Activated CD4-positive, alpha-beta T cell treated with anti-CD3 and anti-CD28 coated beads for 36 hours (primary cell): ENCODE data around the gene INPP5A. TPM values are rescaled to one million over a fixed set of nuclear protein-coding genes. Genes with fewer than 3 reads are reported as not detected.

Experiments used
- ATAC-seq: fragments of 200-7000 bp; cut with Tn5 transposase; one replicate; pipeline ENCODE4 v1.10.0; 2021; ENCODE audit warnings: mild to moderate bottlenecking, moderate library complexity
- CTCF ChIA-PET: fragments of 350-600 bp; sonication (Branson Sonifier 250); formaldehyde crosslinking; loops from one replicate; lab custom pipeline; 2021; ENCODE audit warnings: antibody characterized with exemption; lab: Charles Lee
- POLR2A ChIA-PET: fragments of 350-600 bp; sonication (Branson Sonifier 250); formaldehyde crosslinking; loops from one replicate; lab custom pipeline; 2021; ENCODE audit warnings: antibody characterized with exemption, inconsistent platforms; lab: Charles Lee
- DNase-seq: peaks from one replicate; pipeline ENCODE4 v3.0.0-alpha.2; 2020
- H3K27ac Mint-ChIP-seq: one replicate; pipeline ENCODE4 v1.8.0; 2021; ENCODE audit warnings: mixed read lengths
- H3K27me3 Mint-ChIP-seq: one replicate; pipeline ENCODE4 v1.8.0; 2021; ENCODE audit warnings: mixed read lengths
- H3K36me3 Mint-ChIP-seq: one replicate; pipeline ENCODE4 v1.8.0; 2021; ENCODE audit warnings: low read depth, mixed read lengths
- H3K4me1 Mint-ChIP-seq: one replicate; pipeline ENCODE4 v1.8.0; 2021; ENCODE audit warnings: mixed read lengths
- H3K4me3 Mint-ChIP-seq: one replicate; pipeline ENCODE4 v1.8.0; 2021; ENCODE audit warnings: mild to moderate bottlenecking, moderate library complexity, mixed read lengths
- H3K9me3 Mint-ChIP-seq: one replicate; pipeline ENCODE4 v1.8.0; 2021; ENCODE audit warnings: low read depth, mixed read lengths
- intact Hi-C, 2 experiments: fragments of 100-400 bp; cut with DNase I in 1 of 2; cut with micrococcal nuclease in 1 of 2; formaldehyde crosslinking; loops; one replicate each; pipeline versions ENCODE4 v1.14.2 to v1.15.1; 2022 to 2024; cut with DNase I, micrococcal nuclease
- total RNA-seq, 2 experiments: library from RNA; stranded (reverse); gene quantifications; one replicate each; pipeline ENCODE4 v1.2.3, GENCODE V29; 2021

INPP5A gene
- total RNA-seq, 2 experiments from 2014 or later = 8.1 to 9.3 TPM

- ATAC-seq (no peak), DNase-seq (no peak)
- H3K4me3 Mint-ChIP-seq = no peak overlapping the region
- H3K4me1 Mint-ChIP-seq = no peaks in the 10 kb centered on the region
- H3K36me3 Mint-ChIP-seq = no peaks in the 10 kb centered on the region
- H3K27me3 Mint-ChIP-seq = peaks cover 3% of the 10 kb centered on the region
- H3K27ac Mint-ChIP-seq = no peak overlapping the region
- ChIA-PET POLR2A (no interaction called here), CTCF (no interaction called here)
- intact Hi-C loops = no loop called here
- H3K9me3 Mint-ChIP-seq = no peaks in the 10 kb centered on the region
Observed at GRCh38 chr10:132828681-132829080, 291.1 kb downstream of the INPP5A start.

GRCh38 chr10:132829403-132829802 is 291.8 kb downstream of the INPP5A start:
- intact Hi-C loops = no loop called here
- no peak overlapping the region for H3K27ac Mint-ChIP-seq
- H3K4me1 Mint-ChIP-seq = no peaks in the 10 kb centered on the region
- H3K4me3 Mint-ChIP-seq = no peak overlapping the region
- ATAC-seq (no peak), DNase-seq (no peak)
- CTCF ChIA-PET = interaction anchor here (0.5 kb wide), 1 partner anchor 112 kb away, joined by 3 read pairs; no protein-coding TSS in a partner anchor
- no peaks in the 10 kb centered on the region for H3K9me3 Mint-ChIP-seq
- POLR2A ChIA-PET = no interaction called here
- H3K36me3 Mint-ChIP-seq = no peaks in the 10 kb centered on the region
- peaks cover 3% of the 10 kb centered on the region for H3K27me3 Mint-ChIP-seq

- intact Hi-C loops = no loop called here
- ChIA-PET POLR2A (no interaction called here), CTCF (no interaction called here)
- H3K4me1 Mint-ChIP-seq = no peaks in the 10 kb centered on the region
- no peak overlapping the region for H3K4me3 Mint-ChIP-seq
- DNase-seq (no peak), ATAC-seq (no peak)
- H3K36me3 Mint-ChIP-seq = no peaks in the 10 kb centered on the region
- no peak overlapping the region for H3K27ac Mint-ChIP-seq
- peaks cover 3% of the 10 kb centered on the region for H3K27me3 Mint-ChIP-seq
- H3K9me3 Mint-ChIP-seq = no peaks in the 10 kb centered on the region
Observed at GRCh38 chr10:132832186-132832969, 294.8 kb downstream of the INPP5A start.

Other genes with a start within 250 kb of the INPP5A start
- 10 to 100 TPM; 15.8 to 19.9 TPM for gene STK32C, start 229.8 kb upstream of the INPP5A start, total RNA-seq
- 1 to 10 TPM; 3.6 to 4.1 TPM for gene LRRC27, start 205.6 kb upstream of the INPP5A start, total RNA-seq
- gene PWWP2B, start 140.6 kb upstream of the INPP5A start, total RNA-seq = 1 to 10 TPM; 2.4 to 2.9 TPM
- gene NKX6-2, start 248.4 kb downstream of the INPP5A start, total RNA-seq = not detected